Measurements from ENCODE around the gene HDGFL3. TPM values are rescaled to one million over a fixed set of nuclear protein-coding genes. Genes with fewer than 3 reads are reported as not detected.
A peak's percentile ranks its signal among the peaks of the same experiment; 100 is the strongest.

Gene HDGFL3
- total RNA-seq, 4 donors from 2014 or later = 1.00 to 7.1 (median 4.1) TPM

- no peaks in the 10 kb centered on the region for H3K27me3 ChIP-seq
- no peaks in the 10 kb centered on the region for H3K9me3 ChIP-seq
- no peak overlapping the region for H3K4me3 ChIP-seq
- ATAC-seq = peak; percentile 50 to 67
- H3K4me1 ChIP-seq = peaks cover 20 to 38% of the 10 kb centered on the region in 2 donors
- H3K27ac ChIP-seq = peak overlapping the region; percentile 68 to 83 (median 78)
- no peaks in the 10 kb centered on the region for H3K36me3 ChIP-seq
- no peak for TF ChIP-seq CTCF (IDR thresholded peaks at IDR 0.05 in 4 of 5, conservative IDR thresholded peaks at IDR 0.05 in 1 of 5)
- TF ChIP-seq POLR2A (IDR thresholded peaks at IDR 0.05) = no peak
- peak in 1 of 2 donors; percentile 78 for DNase-seq
- intact Hi-C loops (cut with DNase I; ENCODE audit: low total_unique reads) = no loop called here
- in situ Hi-C loops (cut with MboI; ENCODE audit: low sequenced_read_pairs in 4 of 4) = no loop called here
These were observed 124.8 kb downstream of the HDGFL3 start for GRCh38 chr15:83082730-83083386.

- Histone ChIP-seq H3K9me3 (no peaks in the 10 kb centered on the region), H3K4me3 (no peak overlapping the region), H3K27ac (peak overlapping the region; percentile 30 to 83 (median 72)), H3K27me3 (no peaks in the 10 kb centered on the region), H3K36me3 (no peaks in the 10 kb centered on the region), H3K4me1 (peaks cover 17 to 31% of the 10 kb centered on the region in 2 donors)
- in situ Hi-C loops (cut with MboI; ENCODE audit: low sequenced_read_pairs in 4 of 4) = no loop called here
- intact Hi-C loops (cut with DNase I; ENCODE audit: low total_unique reads) = no loop called here
- DNase-seq (no peak), ATAC-seq (no peak)
- TF ChIP-seq CTCF (IDR thresholded peaks at IDR 0.05 in 4 of 5, conservative IDR thresholded peaks at IDR 0.05 in 1 of 5) (no peak), POLR2A (IDR thresholded peaks at IDR 0.05) (no peak)
These were observed 126.2 kb downstream of the HDGFL3 start for GRCh38 chr15:83081256-83082014.

DNA sequence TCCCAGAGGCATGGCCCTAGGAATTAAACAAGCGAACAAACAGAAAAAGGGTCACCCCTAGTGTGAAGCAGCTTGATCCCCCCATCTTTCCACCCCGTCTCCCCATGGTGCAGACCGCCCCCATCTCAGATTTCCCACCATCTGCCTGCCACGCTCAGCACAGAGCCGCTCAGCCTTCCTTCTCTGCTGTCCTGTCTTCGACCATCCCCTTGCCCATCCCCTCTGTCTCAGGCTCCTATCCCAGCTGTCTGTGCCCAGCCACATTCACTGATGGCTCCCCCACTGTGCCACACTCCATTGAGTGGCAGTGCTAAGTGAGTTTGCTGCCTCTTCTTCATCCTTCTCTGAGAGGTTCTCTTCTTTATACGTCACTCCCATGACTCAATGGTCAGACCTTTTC is 128.9 kb downstream of the HDGFL3 start:
- Histone ChIP-seq H3K4me3 (no peak overlapping the region), H3K9me3 (peaks cover 0 to under 1% (median 0%) of the 10 kb centered on the region in 3 donors), H3K4me1 (peaks cover 15 to 25% of the 10 kb centered on the region in 2 donors), H3K27ac (peak overlapping the region; percentile 78 to 91 (median 81)), H3K27me3 (no peaks in the 10 kb centered on the region), H3K36me3 (no peaks in the 10 kb centered on the region)
- TF ChIP-seq CTCF (IDR thresholded peaks at IDR 0.05 in 4 of 5, conservative IDR thresholded peaks at IDR 0.05 in 1 of 5) (no peak), POLR2A (IDR thresholded peaks at IDR 0.05) (no peak)
- ATAC-seq (no peak), DNase-seq (no peak)
- in situ Hi-C loops (cut with MboI; ENCODE audit: low sequenced_read_pairs in 4 of 4) (no loop called here), intact Hi-C loops (cut with DNase I; ENCODE audit: low total_unique reads) (no loop called here)

Other genes starting within 250 kb of the HDGFL3 start
- gene RAMAC, start 221.6 kb downstream of the HDGFL3 start, total RNA-seq = 10 to 100 TPM; 16.4 to 28.0 (median 23.7) TPM
- 10 to 100 TPM in 2 of 4 donors, 1 to 10 TPM in 2; 5.9 to 14.6 (median 9.5) TPM for gene C15orf40, start 196.2 kb downstream of the HDGFL3 start, total RNA-seq
- gene BTBD1, start 140.6 kb downstream of the HDGFL3 start, total RNA-seq = 100 to 1,000 TPM; 229 to 408 (median 342) TPM
- gene TM6SF1, start 100.2 kb downstream of the HDGFL3 start, total RNA-seq = 10 to 100 TPM in 3 of 4 donors, 1 to 10 TPM in 1; 7.1 to 49.1 (median 13.7) TPM
- gene BNC1, start 76.8 kb upstream of the HDGFL3 start, total RNA-seq = under 1 TPM in 3 of 4 donors, not detected in 1; 0.10 to 0.13 (median 0.11) TPM
- not detected for gene SH3GL3, start 239.5 kb upstream of the HDGFL3 start, total RNA-seq